Thymus (tissue), 11 donors: Measurements from ENCODE around the gene ARPP19. TPM values are rescaled to one million over a fixed set of nuclear protein-coding genes. Genes with fewer than 3 reads are reported as not detected.

Source experiments
- DNase-seq, 9 donors: peaks; one replicate each; pipeline ENCODE4 v3.0.0-alpha.2; 2013; ENCODE audit warnings: low spot score in 9 of 9, low read depth in 6 of 9, missing footprints in 1 of 9
- H3K27ac ChIP-seq, 2 donors: one replicate each; pipeline ENCODE4 v1.5.1; 2013; ENCODE audit warnings: control low read depth in 1 of 2, low read depth in 1 of 2, low read length in 1 of 2, mild to moderate bottlenecking in 1 of 2, moderate library complexity in 1 of 2
- H3K27me3 ChIP-seq, 2 donors: one replicate each; pipeline ENCODE4 v1.5.1; 2013; ENCODE audit warnings: low read length in 1 of 2; ENCODE audit not compliant: control insufficient read depth in 2 of 2, insufficient read depth in 1 of 2
- H3K36me3 ChIP-seq, 2 donors: one replicate each; pipeline ENCODE4 v1.5.1; 2013; ENCODE audit warnings: low read length in 1 of 2, mild to moderate bottlenecking in 1 of 2, moderate library complexity in 1 of 2; ENCODE audit not compliant: control insufficient read depth in 2 of 2, insufficient read depth in 2 of 2
- H3K4me1 ChIP-seq, 2 donors: one replicate each; pipeline ENCODE4 v1.5.1; 2013; ENCODE audit warnings: low read length in 2 of 2; ENCODE audit not compliant: control insufficient read depth in 2 of 2, insufficient read depth in 2 of 2
- H3K4me3 ChIP-seq, 2 donors: one replicate each; pipeline ENCODE4 v1.5.1; 2013; ENCODE audit warnings: low read length in 2 of 2, control low read depth in 1 of 2, mild to moderate bottlenecking in 1 of 2
- H3K9me3 ChIP-seq, 2 donors: one replicate each; pipeline ENCODE4 v1.5.1; 2013; ENCODE audit warnings: low read length in 1 of 2, mild to moderate bottlenecking in 1 of 2; ENCODE audit not compliant: control insufficient read depth in 2 of 2, insufficient read depth in 1 of 2
- WGBS: extraction: QIAGEN DNeasy Blood & Tissue Kit; methylation state at CpG from one replicate; pipeline ENCODE4 v1.1.7; 2013; 5-methylcytosine and 5-hydroxymethylcytosine counted together
- polyA plus RNA-seq: library from polyadenylated mRNA; stranded (reverse); fragments of 200-250 nt; gene quantifications from one replicate; pipeline ENCODE4 v1.2.3, GENCODE V29; 2013
- total RNA-seq: library from RNA; stranded (reverse); fragments of 120-200 nt; gene quantifications from one replicate; pipeline ENCODE4 v1.2.4, GENCODE V29; 2013
- donor health status: healthy.

ARPP19 gene
- total and polyA plus RNA-seq, 2 donors: 48.3 to 72.2 TPM

GRCh38 chr15:52506549-52506948 lies 62.3 kb downstream of the ARPP19 start:
- 78% methylated on average over 6 of the region's 6 CpGs for WGBS
- no peaks in the 10 kb centered on the region for H3K36me3 ChIP-seq
- H3K27me3 ChIP-seq: no peaks in the 10 kb centered on the region
- H3K27ac ChIP-seq: no peak overlapping the region
- no peak overlapping the region for H3K4me3 ChIP-seq
- H3K4me1 ChIP-seq: no peaks in the 10 kb centered on the region
- H3K9me3 ChIP-seq: no peaks in the 10 kb centered on the region
- no peak for DNase-seq

GRCh38 chr15:52505151-52505550 lies 63.7 kb downstream of the ARPP19 start:
- 93% methylated on average over 6 of the region's 6 CpGs for WGBS
- H3K9me3 ChIP-seq: no peaks in the 10 kb centered on the region
- DNase-seq: no peak
- H3K4me3 ChIP-seq: no peak overlapping the region
- H3K36me3 ChIP-seq: no peaks in the 10 kb centered on the region
- H3K4me1 ChIP-seq: no peaks in the 10 kb centered on the region
- H3K27me3 ChIP-seq: no peaks in the 10 kb centered on the region
- no peak overlapping the region for H3K27ac ChIP-seq

DNA sequence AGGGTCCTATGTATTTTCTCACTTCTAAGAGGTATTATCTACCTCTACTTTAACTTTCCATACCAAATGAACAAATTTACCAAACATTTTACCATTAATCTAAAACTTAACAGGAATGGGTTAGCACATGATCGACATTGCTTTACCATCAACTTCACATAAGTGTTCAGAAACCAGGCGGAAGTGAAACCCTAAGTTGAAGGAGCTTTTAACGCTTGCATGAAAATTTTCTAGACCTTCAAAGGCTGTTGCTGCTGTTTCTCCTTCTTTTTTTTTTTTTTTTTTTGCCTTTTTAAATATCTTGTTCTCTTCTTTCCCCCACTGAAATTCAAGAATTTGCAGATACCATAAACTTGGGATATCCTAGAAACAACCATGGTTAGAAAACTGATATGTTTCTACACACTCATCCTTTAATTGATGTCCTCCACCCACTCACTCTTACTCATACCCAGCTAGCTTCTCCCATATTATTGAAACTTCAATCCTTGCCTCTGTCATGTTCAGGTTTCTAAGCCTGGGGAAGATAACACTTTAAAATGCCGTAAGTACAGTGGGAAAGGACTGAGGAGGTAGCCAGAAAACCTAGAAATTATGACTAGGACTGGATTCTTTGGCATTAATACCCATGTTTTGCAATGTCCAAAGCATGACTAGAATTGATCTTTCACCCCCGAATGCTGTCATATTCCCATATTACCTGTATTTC lies 64.9 kb downstream of the ARPP19 start:
- H3K4me3 ChIP-seq: no peak overlapping the region
- no peaks in the 10 kb centered on the region for H3K4me1 ChIP-seq
- WGBS: 77% methylated on average over 5 of the region's 5 CpGs
- no peaks in the 10 kb centered on the region for H3K36me3 ChIP-seq
- no peaks in the 10 kb centered on the region for H3K27me3 ChIP-seq
- no peak overlapping the region for H3K27ac ChIP-seq
- DNase-seq: peak in 1 of 9 donors; percentile 34
- no peaks in the 10 kb centered on the region for H3K9me3 ChIP-seq

GRCh38 chr15:52502608-52503007 lies 66.2 kb downstream of the ARPP19 start:
- WGBS: 97% methylated on average over 1 of the region's 1 CpG
- H3K27me3 ChIP-seq: no peaks in the 10 kb centered on the region
- no peak for DNase-seq
- no peak overlapping the region for H3K4me3 ChIP-seq
- H3K9me3 ChIP-seq: no peaks in the 10 kb centered on the region
- H3K36me3 ChIP-seq: no peaks in the 10 kb centered on the region
- H3K27ac ChIP-seq: no peak overlapping the region
- H3K4me1 ChIP-seq: no peaks in the 10 kb centered on the region

DNA sequence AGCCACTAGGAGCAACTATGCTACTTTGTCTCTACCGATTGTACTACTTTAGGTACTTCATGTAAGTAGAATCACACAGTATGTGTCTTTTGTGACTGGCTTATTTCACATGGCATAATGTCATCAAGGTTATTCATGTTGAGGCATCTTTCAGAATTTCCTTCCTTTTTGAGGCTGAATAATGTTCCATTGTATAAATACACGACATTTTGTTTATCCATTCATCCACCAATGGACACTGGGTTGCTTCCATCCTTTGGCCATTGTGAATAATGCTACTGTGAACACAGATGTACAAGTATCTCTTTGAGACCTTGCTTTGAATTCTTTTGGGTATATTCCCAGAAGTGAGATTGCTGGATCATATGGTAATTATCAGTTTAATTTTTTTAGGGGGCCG lies 69.3 kb downstream of the ARPP19 start:
- H3K36me3 ChIP-seq: no peaks in the 10 kb centered on the region
- H3K4me3 ChIP-seq: no peak overlapping the region
- no peaks in the 10 kb centered on the region for H3K27me3 ChIP-seq
- no peak for DNase-seq
- no peaks in the 10 kb centered on the region for H3K4me1 ChIP-seq
- H3K27ac ChIP-seq: no peak overlapping the region
- WGBS: 99% methylated on average over 3 of the region's 3 CpGs
- H3K9me3 ChIP-seq: no peaks in the 10 kb centered on the region

- H3K36me3 ChIP-seq: no peaks in the 10 kb centered on the region
- no peaks in the 10 kb centered on the region for H3K27me3 ChIP-seq
- no peak overlapping the region for H3K27ac ChIP-seq
- no peaks in the 10 kb centered on the region for H3K4me1 ChIP-seq
- no peaks in the 10 kb centered on the region for H3K9me3 ChIP-seq
- H3K4me3 ChIP-seq: no peak overlapping the region
- DNase-seq: no peak
These were observed 70.1 kb downstream of the ARPP19 start for GRCh38 chr15:52498706-52499105.

Other genes starting within 250 kb of the ARPP19 start
- 10.2 TPM for gene MYO5A, start 40.1 kb downstream of the ARPP19 start, total RNA-seq
- gene MYO5A, start 40.1 kb downstream of the ARPP19 start, polyA plus RNA-seq: 8.7 TPM
- 23.4 TPM for gene ATOSA, start 110.4 kb upstream of the ARPP19 start, total RNA-seq
- gene ATOSA, start 110.4 kb upstream of the ARPP19 start, polyA plus RNA-seq: 96.9 TPM
- gene ONECUT1, start 221.3 kb upstream of the ARPP19 start, total RNA-seq: not detected
- 0.05 TPM for gene ONECUT1, start 221.3 kb upstream of the ARPP19 start, polyA plus RNA-seq